ENCODE results near the gene SH3RF3. TPM values are rescaled to one million over a fixed set of nuclear protein-coding genes. Genes with fewer than 3 reads are reported as not detected.

SH3RF3 gene
- polyA plus RNA-seq, 1 donor (not counting 4 experiments of a cell fraction or from before 2014, with no cell fraction given) = 0.08 TPM

DNA sequence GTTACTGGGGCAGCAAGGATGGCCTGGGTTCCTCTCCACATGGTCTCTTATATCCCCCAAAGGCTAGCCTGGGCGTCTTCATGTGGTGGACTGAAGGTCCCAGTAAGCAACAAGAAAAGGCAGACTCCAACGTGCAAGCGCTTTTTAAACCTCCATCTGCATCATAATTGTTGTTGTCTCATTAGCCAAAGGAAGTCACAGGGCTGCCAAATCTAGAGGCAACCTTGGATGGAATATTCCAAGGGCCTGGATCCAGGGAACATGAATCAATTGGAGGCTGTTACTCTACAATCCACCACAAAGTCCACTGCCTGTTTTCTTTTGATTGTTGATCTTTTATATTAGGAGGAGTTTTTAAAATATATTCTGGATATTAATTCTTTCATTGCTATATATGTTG, 118.8 kb downstream of the SH3RF3 start:
- Histone ChIP-seq H3K27me3 (ENCODE audit: control insufficient read depth, extremely low read depth, insufficient read depth, low read length) (peaks cover 16% of the 10 kb centered on the region), H3K9me1 (ENCODE audit: control insufficient read depth, extremely low read depth, insufficient read depth, low read length) (no peaks in the 10 kb centered on the region), H4K20me1 (ENCODE audit: control insufficient read depth, extremely low read depth, insufficient read depth, low read length) (no peaks in the 10 kb centered on the region), H3K9ac (ENCODE audit: control insufficient read depth, extremely low read depth, insufficient read depth, low read length) (no peak overlapping the region), H3K36me3 (ENCODE audit: control insufficient read depth in 2 of 2, extremely low read depth in 1 of 2, insufficient read depth in 2 of 2, low read length in 2 of 2) (no peaks in the 10 kb centered on the region), H2AFZ (ENCODE audit: control insufficient read depth, low read length) (no peak overlapping the region), H3K79me2 (ENCODE audit: control insufficient read depth, insufficient read depth, low read length) (no peaks in the 10 kb centered on the region), H3K4me2 (ENCODE audit: control insufficient read depth, extremely low read depth, insufficient read depth, low read depth, low read length) (no peak overlapping the region), H3K4me1 (ENCODE audit: control insufficient read depth, extremely low read depth, insufficient read depth, low read length) (peaks cover 5% of the 10 kb centered on the region), H3K4me3 (ENCODE audit: control insufficient read depth in 2 of 3, extremely low read depth in 1 of 3, insufficient read depth in 2 of 3, low read depth in 1 of 3, low read length in 3 of 3) (no peak overlapping the region), H3K27ac (ENCODE audit: control insufficient read depth, insufficient read depth, low read length) (no peak overlapping the region), H3K9me3 (ENCODE audit: control insufficient read depth, low read depth, low read length) (no peaks in the 10 kb centered on the region)
- DNase-seq (ENCODE audit: low read depth, low spot score) = no peak
- no peak for FAIRE-seq
- dilution Hi-C loops (cut with MboI; ENCODE audit: extremely low pct_ligation_motif_present, low sequenced_read_pairs) = no loop called here
- TF ChIP-seq, protein P1, sequence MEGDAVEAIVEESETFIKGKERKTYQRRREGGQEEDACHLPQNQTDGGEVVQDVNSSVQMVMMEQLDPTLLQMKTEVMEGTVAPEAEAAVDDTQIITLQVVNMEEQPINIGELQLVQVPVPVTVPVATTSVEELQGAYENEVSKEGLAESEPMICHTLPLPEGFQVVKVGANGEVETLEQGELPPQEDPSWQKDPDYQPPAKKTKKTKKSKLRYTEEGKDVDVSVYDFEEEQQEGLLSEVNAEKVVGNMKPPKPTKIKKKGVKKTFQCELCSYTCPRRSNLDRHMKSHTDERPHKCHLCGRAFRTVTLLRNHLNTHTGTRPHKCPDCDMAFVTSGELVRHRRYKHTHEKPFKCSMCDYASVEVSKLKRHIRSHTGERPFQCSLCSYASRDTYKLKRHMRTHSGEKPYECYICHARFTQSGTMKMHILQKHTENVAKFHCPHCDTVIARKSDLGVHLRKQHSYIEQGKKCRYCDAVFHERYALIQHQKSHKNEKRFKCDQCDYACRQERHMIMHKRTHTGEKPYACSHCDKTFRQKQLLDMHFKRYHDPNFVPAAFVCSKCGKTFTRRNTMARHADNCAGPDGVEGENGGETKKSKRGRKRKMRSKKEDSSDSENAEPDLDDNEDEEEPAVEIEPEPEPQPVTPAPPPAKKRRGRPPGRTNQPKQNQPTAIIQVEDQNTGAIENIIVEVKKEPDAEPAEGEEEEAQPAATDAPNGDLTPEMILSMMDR (optimal IDR thresholded peaks at IDR 0.05 in 1 of 3, IDR thresholded peaks at IDR 0.05 in 1 of 3, conservative IDR thresholded peaks at IDR 0.05 in 1 of 3; ENCODE audit: extremely low read depth in 1 of 3, insufficient read depth in 2 of 3, low read length in 3 of 3) = no peak
- TF ChIP-seq EZH2 (IDR thresholded peaks at IDR 0.05; ENCODE audit: low read length) = no peak

DNA sequence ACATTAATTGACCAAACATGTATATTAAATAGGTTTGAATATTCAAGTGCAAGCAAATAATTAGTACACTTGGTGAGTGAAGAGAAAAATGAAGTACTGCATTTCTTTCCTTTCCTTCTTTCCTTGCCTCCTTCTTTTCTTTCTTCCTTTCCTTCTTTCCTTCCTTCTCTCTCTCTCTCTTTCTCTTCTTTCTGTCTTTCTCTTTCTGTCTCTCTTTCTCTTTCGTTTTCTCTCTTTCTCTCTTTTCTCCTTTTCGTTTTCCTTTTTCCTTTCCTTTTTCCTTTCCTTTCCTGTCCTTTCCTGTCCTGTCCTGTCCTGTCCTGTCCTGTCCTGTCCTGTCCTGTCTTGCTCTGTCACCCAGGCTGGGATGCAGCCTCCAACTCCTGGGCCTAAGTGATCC, 119.6 kb downstream of the SH3RF3 start:
- no peak overlapping the region for H2AFZ ChIP-seq (ENCODE audit: control insufficient read depth, low read length)
- no peak overlapping the region for H3K9ac ChIP-seq (ENCODE audit: control insufficient read depth, extremely low read depth, insufficient read depth, low read length)
- H3K4me1 ChIP-seq (ENCODE audit: control insufficient read depth, extremely low read depth, insufficient read depth, low read length) = no peaks in the 10 kb centered on the region
- H3K9me3 ChIP-seq (ENCODE audit: control insufficient read depth, low read depth, low read length) = no peaks in the 10 kb centered on the region
- peaks cover 11% of the 10 kb centered on the region for H3K27me3 ChIP-seq (ENCODE audit: control insufficient read depth, extremely low read depth, insufficient read depth, low read length)
- no peak for FAIRE-seq
- dilution Hi-C loops (cut with MboI; ENCODE audit: extremely low pct_ligation_motif_present, low sequenced_read_pairs) = no loop called here
- no peak overlapping the region for H3K4me3 ChIP-seq (ENCODE audit: control insufficient read depth in 2 of 3, extremely low read depth in 1 of 3, insufficient read depth in 2 of 3, low read depth in 1 of 3, low read length in 3 of 3)
- no peaks in the 10 kb centered on the region for H4K20me1 ChIP-seq (ENCODE audit: control insufficient read depth, extremely low read depth, insufficient read depth, low read length)
- TF ChIP-seq EZH2 (IDR thresholded peaks at IDR 0.05; ENCODE audit: low read length) = no peak
- TF ChIP-seq, protein P1 (optimal IDR thresholded peaks at IDR 0.05 in 1 of 3, IDR thresholded peaks at IDR 0.05 in 1 of 3, conservative IDR thresholded peaks at IDR 0.05 in 1 of 3; ENCODE audit: extremely low read depth in 1 of 3, insufficient read depth in 2 of 3, low read length in 3 of 3) = no peak
- H3K27ac ChIP-seq (ENCODE audit: control insufficient read depth, insufficient read depth, low read length) = no peak overlapping the region
- no peak for DNase-seq (ENCODE audit: low read depth, low spot score)
- H3K79me2 ChIP-seq (ENCODE audit: control insufficient read depth, insufficient read depth, low read length) = no peaks in the 10 kb centered on the region
- no peak overlapping the region for H3K4me2 ChIP-seq (ENCODE audit: control insufficient read depth, extremely low read depth, insufficient read depth, low read depth, low read length)
- H3K36me3 ChIP-seq (ENCODE audit: control insufficient read depth in 2 of 2, extremely low read depth in 1 of 2, insufficient read depth in 2 of 2, low read length in 2 of 2) = no peaks in the 10 kb centered on the region
- H3K9me1 ChIP-seq (ENCODE audit: control insufficient read depth, extremely low read depth, insufficient read depth, low read length) = no peaks in the 10 kb centered on the region

Measured in keratinocyte (primary cell).